Neuronal stem cell (in vitro differentiated cells): ENCODE measurements around the gene TRIM41. TPM values are rescaled to one million over a fixed set of nuclear protein-coding genes. Genes with fewer than 3 reads are reported as not detected.
A peak's percentile ranks its signal among the peaks of the same experiment; 100 is the strongest.
"Not testable (repeated sequence)": the region's sequence is repeated elsewhere in the genome, so short reads cannot be mapped to it uniquely, and the experiment has no call there.

ENCODE experiments used
- DNase-seq: peaks from one replicate; pipeline ENCODE4 v3.0.0-alpha.2; 2013; ENCODE audit warnings: low spot score
- H2AFZ ChIP-seq: one replicate; pipeline ENCODE4 v1.6.1; 2013; ENCODE audit warnings: mild to moderate bottlenecking, low read length, inconsistent platforms
- H2AK5ac ChIP-seq: 2 replicates; pipeline ENCODE4 v1.6.1; 2013; ENCODE audit warnings: low read depth, mild to moderate bottlenecking, inconsistent platforms, low read length, moderate library complexity, mixed read lengths
- H2BK120ac ChIP-seq: 2 replicates; pipeline ENCODE4 v1.6.1; 2013; ENCODE audit warnings: low read depth, mild to moderate bottlenecking, inconsistent platforms, low read length, moderate library complexity, mixed read lengths
- H2BK12ac ChIP-seq: one replicate; pipeline ENCODE4 v1.6.1; 2013; ENCODE audit warnings: low read length, inconsistent platforms
- H2BK15ac ChIP-seq: 2 replicates; pipeline ENCODE4 v1.6.1; 2013; ENCODE audit warnings: mild to moderate bottlenecking, low read length, inconsistent platforms, mixed read lengths
- H2BK5ac ChIP-seq: one replicate; pipeline ENCODE4 v1.6.1; 2013; ENCODE audit warnings: inconsistent platforms, mild to moderate bottlenecking, low read length, moderate library complexity
- H3K14ac ChIP-seq: one replicate; pipeline ENCODE4 v1.6.1; 2013; ENCODE audit warnings: low read length, inconsistent platforms
- H3K18ac ChIP-seq: 2 replicates; pipeline ENCODE4 v1.6.1; 2013; ENCODE audit warnings: low read length, inconsistent platforms
- H3K23ac ChIP-seq: 2 replicates; pipeline ENCODE4 v1.6.1; 2013; ENCODE audit warnings: low read depth, mild to moderate bottlenecking, mixed read lengths, low read length, inconsistent platforms; ENCODE audit not compliant: poor library complexity
- H3K27ac ChIP-seq: replicated peaks from 3 replicates; pipeline ENCODE4 v1.5.1; 2013; ENCODE audit warnings: low read length, inconsistent platforms
- H3K27me3 ChIP-seq, 3 experiments: 2 replicates each; pipeline ENCODE4 v1.6.1; 2013; ENCODE audit warnings: low read length in 3 of 3, mild to moderate bottlenecking in 2 of 3, inconsistent platforms in 1 of 3, low read depth in 1 of 3, mixed read lengths in 1 of 3, moderate library complexity in 1 of 3; ENCODE audit not compliant: control insufficient read depth in 3 of 3, insufficient read depth in 3 of 3
- H3K36me3 ChIP-seq, 2 donors: replicated peaks in 1 of 2; 2 replicates each; pipeline ENCODE4 v1.6.1; 2013; ENCODE audit warnings: low read length in 2 of 2; ENCODE audit not compliant: control insufficient read depth in 2 of 2, insufficient read depth in 2 of 2
- H3K4ac ChIP-seq: 2 replicates; pipeline ENCODE4 v1.6.1; 2013; ENCODE audit warnings: inconsistent platforms, mild to moderate bottlenecking, low read length, moderate library complexity
- H3K4me1 ChIP-seq, 2 donors: 1 replicate in 1 of 2; 2 replicates in 1 of 2; pipeline ENCODE4 v1.6.1; 2013; ENCODE audit warnings: low read length in 2 of 2, low read depth in 1 of 2; ENCODE audit not compliant: control insufficient read depth in 2 of 2, insufficient read depth in 1 of 2
- H3K4me2 ChIP-seq: one replicate; pipeline ENCODE4 v1.6.1; 2013; ENCODE audit warnings: mild to moderate bottlenecking, low read length, inconsistent platforms; ENCODE audit not compliant: insufficient read depth, poor library complexity, severe bottlenecking
- H3K4me3 ChIP-seq, 2 donors: 2 replicates each; pipeline ENCODE4 v1.5.1; 2013; ENCODE audit warnings: low read length in 2 of 2, mild to moderate bottlenecking in 2 of 2, inconsistent platforms in 1 of 2, moderate library complexity in 1 of 2
- H3K79me1 ChIP-seq: one replicate; pipeline ENCODE4 v1.6.1; 2013; ENCODE audit warnings: low read depth, mild to moderate bottlenecking, inconsistent platforms, low read length, moderate library complexity
- H3K9ac ChIP-seq: one replicate; pipeline ENCODE4 v1.6.1; 2013; ENCODE audit warnings: mild to moderate bottlenecking, low read depth, low read length, inconsistent platforms; ENCODE audit not compliant: poor library complexity
- H3K9me3 ChIP-seq, 2 donors: replicated peaks in 1 of 2; 2 replicates each; pipeline versions ENCODE3 to v1.6.1; 2013; ENCODE audit warnings: low read length in 2 of 2, mild to moderate bottlenecking in 2 of 2, inconsistent platforms in 1 of 2, low read depth in 1 of 2, mixed read lengths in 1 of 2, moderate library complexity in 1 of 2; ENCODE audit not compliant: control insufficient read depth in 2 of 2, insufficient read depth in 1 of 2
- H4K8ac ChIP-seq: one replicate; pipeline ENCODE4 v1.6.1; 2013; ENCODE audit warnings: low read depth, mild to moderate bottlenecking, inconsistent platforms, low read length, moderate library complexity
- H4K91ac ChIP-seq: one replicate; pipeline ENCODE4 v1.6.1; 2013; ENCODE audit warnings: low read length, low read depth, mild to moderate bottlenecking, inconsistent platforms; ENCODE audit not compliant: poor library complexity
- WGBS, 2 donors: extraction: QIAGEN DNeasy Blood & Tissue Kit; methylation state at CpG; one replicate each; pipeline ENCODE4 v1.1.7; 2013; ENCODE audit warnings: missing lambda C conversion rate in 2 of 2, mixed read lengths in 1 of 2; ENCODE audit not compliant: insufficient read length in 2 of 2, insufficient replicate concordance in 1 of 2; ENCODE audit errors: extremely low coverage in 2 of 2; 5-methylcytosine and 5-hydroxymethylcytosine counted together
- small RNA-seq: library from polyadenylated mRNA; stranded (forward); fragments of <200 nt; extraction: miRNeasy Mini kit (QIAGEN cat#:217004); gene quantifications from one replicate; pipeline ENCODE3, GENCODE V24; 2013; ENCODE audit not compliant: insufficient read depth

Gene TRIM41

GRCh38 chr5:181283347-181283746 is 60.3 kb downstream of the TRIM41 start:
- DNase-seq: no peak
- H2AFZ ChIP-seq: no peak overlapping the region
- no peak overlapping the region for H3K14ac ChIP-seq
- peak overlapping the region; percentile 11 for H3K4me2 ChIP-seq
- peaks cover 18% of the 10 kb centered on the region for H3K79me1 ChIP-seq
- no peak overlapping the region for H2BK15ac ChIP-seq
- H3K36me3 ChIP-seq: peaks cover 12 to 54% of the 10 kb centered on the region in 2 donors
- no peak overlapping the region for H2AK5ac ChIP-seq
- H3K9me3 ChIP-seq: no peaks in the 10 kb centered on the region
- H3K4ac ChIP-seq: no peak overlapping the region
- H4K8ac ChIP-seq: no peak overlapping the region
- no peak overlapping the region for H2BK12ac ChIP-seq
- H4K91ac ChIP-seq: no peak overlapping the region
- H3K9ac ChIP-seq: no peak overlapping the region
- no peaks in the 10 kb centered on the region for H3K27me3 ChIP-seq
- H3K27ac ChIP-seq: no peak overlapping the region
- H3K23ac ChIP-seq: no peak overlapping the region
- WGBS, 2 donors: no CpG with 5 or more reads among the region's 13 CpGs
- no peak overlapping the region for H3K18ac ChIP-seq
- H2BK5ac ChIP-seq: no peak overlapping the region
- H3K4me3 ChIP-seq: no peak overlapping the region
- H2BK120ac ChIP-seq: no peak overlapping the region
- H3K4me1 ChIP-seq: peaks cover 2% of the 10 kb centered on the region in 2 donors

GRCh38 chr5:181283841-181284755 is 61.0 kb downstream of the TRIM41 start:
- H4K91ac ChIP-seq, H2BK120ac ChIP-seq, H3K9ac ChIP-seq, H3K4me3 ChIP-seq, H3K27me3 ChIP-seq, H3K27ac ChIP-seq, H3K23ac ChIP-seq, H2AK5ac ChIP-seq, DNase-seq, H4K8ac ChIP-seq, H3K4ac ChIP-seq, H2BK15ac ChIP-seq, H3K9me3 ChIP-seq, H2AFZ ChIP-seq, H3K4me2 ChIP-seq, H3K4me1 ChIP-seq, H2BK12ac ChIP-seq, H3K18ac ChIP-seq, H3K14ac ChIP-seq, H2BK5ac ChIP-seq: not testable (repeated sequence)
- Histone ChIP-seq H3K36me3 (peaks cover 12 to 56% of the 10 kb centered on the region in 2 donors), H3K79me1 (peaks cover 18% of the 10 kb centered on the region)
- WGBS, 2 donors: no CpG with 5 or more reads among the region's 6 CpGs

Small RNA genes lying within 50 kb of the gene (small RNA-seq; reads per million reads assigned to genes)
- not detected for gene MIR4638
- gene SNORD95: not detected
- not detected for gene SNORD96A
